Keratinocyte (primary cell): ENCODE measurements around the gene FCMR. TPM values are rescaled to one million over a fixed set of nuclear protein-coding genes. Genes with fewer than 3 reads are reported as not detected.

Source experiments
- DNase-seq: peaks from one replicate; pipeline ENCODE4 v3.0.0-alpha.2; 2011; ENCODE audit warnings: low read depth, missing footprints, low spot score
- FAIRE-seq: peaks from 2 replicates; lab custom pipeline; 2011; peaks lifted over from hg19 to GRCh38; lab: Jason Lieb, UNC
- H2AFZ ChIP-seq: 2 replicates; pipeline ENCODE4 v1.6.0; 2012; ENCODE audit warnings: low read length, control low read depth, inconsistent platforms; ENCODE audit not compliant: control insufficient read depth
- H3K27ac ChIP-seq: 2 replicates; pipeline ENCODE4 v1.5.1; 2011; ENCODE audit warnings: low read length; ENCODE audit not compliant: control insufficient read depth, insufficient read depth
- H3K27me3 ChIP-seq: 3 replicates; pipeline ENCODE4 v1.6.0; 2011; ENCODE audit warnings: low read length; ENCODE audit not compliant: control insufficient read depth, insufficient read depth; ENCODE audit errors: extremely low read depth
- H3K36me3 ChIP-seq, 2 experiments: 2 replicates in 1 of 2; 3 replicates in 1 of 2; pipeline ENCODE4 v1.5.1; 2011; ENCODE audit warnings: low read length in 2 of 2, mild to moderate bottlenecking in 1 of 2; ENCODE audit not compliant: control insufficient read depth in 2 of 2, insufficient read depth in 2 of 2; ENCODE audit errors: extremely low read depth in 1 of 2
- H3K4me1 ChIP-seq: 3 replicates; pipeline ENCODE4 v1.5.1; 2011; ENCODE audit warnings: low read length; ENCODE audit not compliant: control insufficient read depth, insufficient read depth; ENCODE audit errors: extremely low read depth
- H3K4me2 ChIP-seq: 3 replicates; pipeline ENCODE4 v1.6.0; 2011; ENCODE audit warnings: low read depth, low read length; ENCODE audit not compliant: control insufficient read depth, insufficient read depth; ENCODE audit errors: extremely low read depth
- H3K4me3 ChIP-seq, 3 experiments: fragments of 200-600 bp in 1 of 3; sonication (generic) in 1 of 3; 2 replicates in 2 of 3; 3 replicates in 1 of 3; pipeline ENCODE4 v1.5.1; 2011 to 2016; ENCODE audit warnings: low read length in 3 of 3, mild to moderate bottlenecking in 3 of 3, control low read depth in 2 of 3, inconsistent platforms in 1 of 3, low read depth in 1 of 3, mixed read lengths in 1 of 3, mixed run types in 1 of 3, moderate library complexity in 1 of 3; ENCODE audit not compliant: control insufficient read depth in 2 of 3, insufficient read depth in 2 of 3; ENCODE audit errors: extremely low read depth in 1 of 3
- H3K79me2 ChIP-seq: 2 replicates; pipeline ENCODE4 v1.6.0; 2012; ENCODE audit warnings: low read length; ENCODE audit not compliant: control insufficient read depth, insufficient read depth
- H3K9ac ChIP-seq: 3 replicates; pipeline ENCODE4 v1.6.0; 2011; ENCODE audit warnings: low read length; ENCODE audit not compliant: control insufficient read depth, insufficient read depth; ENCODE audit errors: extremely low read depth
- H3K9me1 ChIP-seq: 3 replicates; pipeline ENCODE4 v1.6.0; 2011; ENCODE audit warnings: low read length; ENCODE audit not compliant: control insufficient read depth, insufficient read depth; ENCODE audit errors: extremely low read depth
- H3K9me3 ChIP-seq: 2 replicates; pipeline ENCODE4 v1.5.1; 2012; ENCODE audit warnings: low read depth, low read length; ENCODE audit not compliant: control insufficient read depth
- H4K20me1 ChIP-seq: 3 replicates; pipeline ENCODE4 v1.6.0; 2011; ENCODE audit warnings: low read length; ENCODE audit not compliant: control insufficient read depth, insufficient read depth; ENCODE audit errors: extremely low read depth
- CTCF ChIP-seq, 3 experiments: IDR thresholded peaks in 1 of 3; conservative IDR thresholded peaks in 1 of 3; optimal IDR thresholded peaks in 1 of 3; 2 replicates in 2 of 3; 3 replicates in 1 of 3; pipeline versions ENCODE3 to v1.5.1; 2011; ENCODE audit warnings: low read length in 3 of 3, mild to moderate bottlenecking in 3 of 3, moderate library complexity in 2 of 3, control low read depth in 1 of 3, inconsistent platforms in 1 of 3; ENCODE audit not compliant: insufficient read depth in 2 of 3; ENCODE audit errors: extremely low read depth in 1 of 3
- EZH2 ChIP-seq: IDR thresholded peaks from one replicate; pipeline ENCODE4 v1.6.1; 2012; ENCODE audit warnings: inconsistent platforms, mild to moderate bottlenecking, low read length, moderate library complexity
- dilution Hi-C: fragments of 300-500 bp; cut with MboI; formaldehyde crosslinking; loops from one replicate; pipeline ENCODE4 v1.7.0; 2020; ENCODE audit warnings: low sequenced_read_pairs; ENCODE audit not compliant: extremely low pct_ligation_motif_present
- polyA plus RNA-seq, 5 experiments: library from polyadenylated mRNA; depleted of rRNA in 3 of 5; stranded (reverse) in 3 of 5; stranded (forward) in 1 of 5; unstranded in 1 of 5; fragments of >200 nt; gene quantifications; 1 replicate in 1 of 5; 2 replicates in 3 of 5; 3 replicates in 1 of 5; pipeline versions ENCODE4 v1.2.1 to v1.2.3, GENCODE V29; 2011 to 2012; ENCODE audit warnings: missing spikeins in 2 of 5, low read depth in 1 of 5, low replicate concordance in 1 of 5

FCMR gene
- polyA plus RNA-seq, 1 donor (not counting 4 experiments of a cell fraction or from before 2014, with no cell fraction given), result 1.8 TPM

GRCh38 chr1:206867716-206868115, 54.0 kb downstream of the FCMR start:
- no peaks in the 10 kb centered on the region for H4K20me1 ChIP-seq
- DNase-seq, result no peak
- H3K36me3 ChIP-seq, result peaks cover 0 to 10% of the 10 kb centered on the region in 2 experiments
- no peak for FAIRE-seq
- no peaks in the 10 kb centered on the region for H3K27me3 ChIP-seq
- no peaks in the 10 kb centered on the region for H3K79me2 ChIP-seq
- H2AFZ ChIP-seq, result no peak overlapping the region
- no peaks in the 10 kb centered on the region for H3K9me1 ChIP-seq
- no peaks in the 10 kb centered on the region for H3K9me3 ChIP-seq
- dilution Hi-C loops, result no loop called here
- H3K27ac ChIP-seq, result no peak overlapping the region
- H3K4me3 ChIP-seq, result peak overlapping the region in 1 of 3 experiments; percentile 7
- H3K4me1 ChIP-seq, result peaks cover 42% of the 10 kb centered on the region
- no peak overlapping the region for H3K9ac ChIP-seq
- H3K4me2 ChIP-seq, result peak overlapping the region; percentile 76
- TF ChIP-seq EZH2, result no peak
- no peak for TF ChIP-seq CTCF (optimal IDR thresholded peaks at IDR 0.05 in 1 of 3, IDR thresholded peaks at IDR 0.05 in 1 of 3, conservative IDR thresholded peaks at IDR 0.05 in 1 of 3; ENCODE audit: extremely low read depth in 1 of 3, insufficient read depth in 2 of 3, low read length in 3 of 3)

GRCh38 chr1:206867239-206867638, 54.5 kb downstream of the FCMR start:
- no peaks in the 10 kb centered on the region for H3K79me2 ChIP-seq
- no peaks in the 10 kb centered on the region for H3K27me3 ChIP-seq
- H3K4me3 ChIP-seq, result peak overlapping the region in 1 of 3 experiments; percentile 7
- no peak overlapping the region for H3K27ac ChIP-seq
- FAIRE-seq (no peak), DNase-seq (no peak)
- H3K9ac ChIP-seq, result no peak overlapping the region
- H3K4me2 ChIP-seq, result peak overlapping the region; percentile 76
- peaks cover 42% of the 10 kb centered on the region for H3K4me1 ChIP-seq
- H2AFZ ChIP-seq, result no peak overlapping the region
- H3K36me3 ChIP-seq, result peaks cover 0 to 10% of the 10 kb centered on the region in 2 experiments
- no peaks in the 10 kb centered on the region for H3K9me1 ChIP-seq
- TF ChIP-seq EZH2, result no peak
- TF ChIP-seq CTCF (optimal IDR thresholded peaks at IDR 0.05 in 1 of 3, IDR thresholded peaks at IDR 0.05 in 1 of 3, conservative IDR thresholded peaks at IDR 0.05 in 1 of 3; ENCODE audit: extremely low read depth in 1 of 3, insufficient read depth in 2 of 3, low read length in 3 of 3), result no peak
- dilution Hi-C loops, result no loop called here
- no peaks in the 10 kb centered on the region for H4K20me1 ChIP-seq
- H3K9me3 ChIP-seq, result no peaks in the 10 kb centered on the region
